Measurements from ENCODE around the gene CTTN.

Gene CTTN

DNA sequence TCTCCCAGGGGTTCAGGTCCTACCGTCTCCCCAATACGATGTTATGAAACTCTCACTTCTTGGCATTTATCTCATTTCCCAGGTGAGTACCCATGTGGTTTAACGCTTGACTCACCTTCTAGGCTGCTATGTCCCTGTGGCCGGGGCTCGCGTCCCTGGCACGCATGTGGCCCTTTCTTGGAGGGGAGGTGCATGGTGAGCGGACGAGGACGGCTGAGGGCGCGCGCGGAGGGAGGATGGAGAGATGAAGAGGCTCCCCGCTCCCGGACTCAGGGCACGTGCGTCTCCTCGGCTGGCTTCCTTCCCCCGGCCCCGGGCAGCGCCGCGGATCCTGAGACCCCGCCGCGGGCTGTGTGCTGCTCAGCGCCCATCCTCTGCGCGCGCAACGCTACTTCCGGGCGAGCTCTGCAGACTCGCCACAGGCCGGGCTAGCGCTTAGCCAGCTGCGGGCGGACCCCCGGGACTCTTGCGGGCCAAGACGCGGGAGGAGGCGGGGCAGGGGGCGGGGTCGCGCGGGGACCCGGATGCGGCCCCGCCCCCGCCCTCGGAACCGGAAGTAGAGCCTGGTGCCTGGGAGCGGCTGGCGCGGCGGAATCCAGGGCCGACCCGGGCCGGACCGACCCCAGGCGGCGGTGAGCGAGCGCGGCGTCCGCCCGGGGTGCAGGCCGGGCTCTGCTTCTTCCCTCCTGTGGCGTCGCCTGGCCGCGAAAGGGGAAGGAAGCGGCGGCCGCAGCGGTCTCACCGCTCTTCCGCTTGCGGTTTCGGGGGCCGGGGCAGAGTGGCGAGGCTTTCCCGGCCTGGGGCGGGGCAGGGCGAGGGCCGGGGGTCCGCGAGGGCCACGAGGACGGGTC, at the start of gene CTTN:
CTTN (plus strand) TSS at position 547 of the 851 bp plus-strand sequence. CDS start 8,769 bp downstream, outside the sequence.
- DNase-seq, result peak; percentile 74

DNA sequence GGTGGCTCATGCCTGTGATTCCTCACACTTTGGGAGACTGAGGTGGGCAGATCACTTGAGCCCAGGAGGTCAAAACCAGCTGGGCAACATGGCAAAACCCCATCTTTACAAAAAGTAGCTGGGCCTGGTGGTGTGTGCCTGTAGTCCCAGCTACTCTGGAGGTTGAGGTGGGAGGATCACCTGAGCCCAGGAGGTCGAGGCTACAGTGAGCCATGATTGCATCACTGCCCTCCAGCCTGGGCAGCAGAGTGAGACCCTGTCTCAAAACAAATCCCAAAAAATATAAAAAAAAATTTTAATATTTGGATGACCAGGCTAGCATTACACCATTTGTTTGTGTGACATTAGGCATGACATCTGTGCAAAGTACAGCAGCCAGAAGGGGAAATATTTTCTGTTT, 49.7 kb upstream of the CTTN start:
- no peak for DNase-seq

GRCh38 chr11:70351646-70352045, 46.7 kb upstream of the CTTN start:
- DNase-seq, result no peak

DNA sequence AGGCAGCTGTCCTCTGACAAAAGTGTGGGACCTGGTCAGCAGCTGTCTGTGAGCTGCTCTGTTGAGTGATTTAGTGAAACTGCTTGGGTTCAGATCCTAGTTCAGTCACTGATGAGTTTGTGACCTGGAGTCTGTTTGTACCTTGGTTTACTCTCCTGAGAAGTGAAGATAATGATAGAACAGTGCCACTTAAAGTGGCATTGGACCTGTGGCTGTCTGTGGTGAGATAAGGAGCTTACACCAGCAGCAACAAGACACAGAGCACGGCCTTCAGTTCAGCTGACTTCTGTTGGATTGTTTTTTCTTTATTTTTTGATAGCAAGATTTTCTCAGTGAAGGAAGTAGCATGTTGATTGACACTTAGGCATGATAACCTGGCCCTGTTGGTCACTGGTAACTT, 46.2 kb upstream of the CTTN start:
- no peak for DNase-seq

GRCh38 chr11:70352601-70353000, 45.7 kb upstream of the CTTN start:
- DNase-seq, result no peak

GRCh38 chr11:70353329-70353728, 45.0 kb upstream of the CTTN start:
- no peak for DNase-seq

DNA sequence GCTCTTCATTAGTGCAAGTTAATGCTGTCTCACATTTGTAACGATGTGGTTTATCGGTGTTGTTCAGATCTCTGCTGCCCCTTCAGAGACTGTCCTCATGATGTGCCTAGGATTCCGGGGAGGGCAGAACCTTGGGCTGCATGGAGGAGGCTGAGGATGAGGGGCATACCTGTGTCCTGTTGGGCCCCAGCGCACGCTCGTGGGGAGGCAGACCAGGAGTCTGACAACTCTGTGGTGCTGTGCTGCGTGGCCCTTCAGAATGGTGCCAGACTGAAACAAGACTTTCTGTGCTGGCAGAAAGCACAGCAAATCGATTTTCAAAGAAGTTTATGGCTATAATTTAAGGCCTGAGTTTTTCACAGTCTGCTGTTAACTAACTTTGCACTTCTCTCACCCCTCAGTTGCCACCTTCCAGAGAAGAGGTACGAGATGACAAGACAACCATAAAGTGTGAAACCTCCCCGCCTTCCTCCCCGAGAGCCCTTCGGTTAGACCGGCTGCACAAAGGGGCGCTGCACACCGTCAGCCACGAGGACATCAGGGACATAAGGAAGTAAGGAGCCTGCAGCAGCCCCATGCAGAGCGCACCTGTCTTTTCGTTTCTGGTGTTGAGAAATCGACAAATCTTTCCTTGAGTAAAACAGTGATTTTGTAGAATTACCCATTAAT, 44.3 kb upstream of the CTTN start:
- DNase-seq, result no peak

DNA sequence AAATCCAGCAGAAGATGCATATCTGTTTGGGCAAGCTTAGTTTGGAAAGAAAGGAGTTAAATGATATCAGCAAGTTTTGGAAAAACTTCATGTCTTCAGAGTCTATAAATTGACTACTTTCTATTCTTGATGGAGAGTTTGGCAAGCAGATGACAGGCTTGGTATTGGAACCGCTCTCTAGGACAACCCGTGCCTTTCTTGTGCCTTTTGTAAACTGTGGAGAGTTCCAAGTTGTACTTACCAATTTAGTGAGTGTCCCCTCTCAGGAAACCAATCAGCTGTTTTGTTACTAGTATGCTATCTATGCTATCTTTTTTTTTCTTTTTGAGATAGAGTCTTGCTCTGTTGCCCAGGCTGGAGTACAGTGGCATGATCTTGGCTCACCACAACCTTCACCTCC, 43.7 kb upstream of the CTTN start:
- DNase-seq, result no peak

- DNase-seq, result no peak
Measured at GRCh38 chr11:70358753-70359152, 39.6 kb upstream of the CTTN start.

DNA sequence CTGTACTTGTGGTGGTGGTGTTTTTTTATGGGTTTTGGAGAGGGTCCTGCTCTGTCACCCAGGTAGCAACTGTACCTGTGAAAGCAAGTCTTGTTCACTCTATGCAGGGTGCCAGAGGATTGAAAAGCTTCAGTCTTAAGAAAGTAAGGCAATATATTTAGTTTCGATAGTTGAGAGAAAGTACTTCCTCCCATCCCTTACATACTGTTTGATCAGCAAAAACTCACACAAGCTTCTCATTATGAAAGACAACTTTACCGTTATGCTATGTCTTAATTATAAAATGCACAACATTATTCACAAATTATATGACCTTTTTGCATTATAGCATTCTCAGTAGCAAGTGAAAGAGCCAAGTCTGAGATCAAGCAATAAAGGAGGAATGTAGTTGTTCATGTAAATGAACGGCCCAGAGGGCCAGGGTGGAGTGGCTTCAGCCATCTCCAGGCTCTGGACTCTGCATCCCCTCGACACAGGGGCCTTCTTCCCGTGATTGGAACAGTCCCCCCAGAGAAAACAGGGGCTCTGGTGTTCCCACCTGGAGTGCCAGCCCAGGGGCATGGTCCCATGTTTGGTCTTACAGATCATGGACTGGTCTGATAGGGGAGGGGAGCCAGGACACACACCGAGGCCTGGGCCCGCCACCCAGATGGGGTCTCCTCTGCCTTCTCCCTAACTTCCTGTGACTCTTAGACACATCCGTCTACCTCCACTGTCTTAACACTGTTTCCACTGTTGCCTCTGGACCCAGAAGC, 38.7 kb upstream of the CTTN start:
- no peak for DNase-seq

- DNase-seq, result no peak
Measured at GRCh38 chr11:70360211-70360610, 38.1 kb upstream of the CTTN start.

DNA sequence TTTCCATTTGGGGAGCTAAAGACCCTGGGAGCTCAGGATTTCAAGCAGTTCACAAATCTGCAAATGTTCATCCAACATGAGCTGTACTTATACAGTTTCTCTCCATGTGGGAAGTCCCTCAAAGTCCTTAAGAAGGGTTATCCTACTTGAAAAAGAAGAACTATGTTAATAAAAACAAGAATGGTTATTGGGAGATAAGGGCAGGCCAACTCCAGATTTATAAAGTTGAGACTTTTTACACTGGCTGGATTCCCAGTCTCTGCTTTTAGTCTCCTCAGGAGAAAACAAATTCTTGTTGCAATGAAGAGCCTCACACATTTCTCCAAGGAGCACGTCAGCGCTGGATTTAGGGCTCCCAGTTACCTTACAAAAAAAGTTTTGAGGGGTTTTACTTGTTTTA, 34.2 kb upstream of the CTTN start:
- no peak for DNase-seq

DNA sequence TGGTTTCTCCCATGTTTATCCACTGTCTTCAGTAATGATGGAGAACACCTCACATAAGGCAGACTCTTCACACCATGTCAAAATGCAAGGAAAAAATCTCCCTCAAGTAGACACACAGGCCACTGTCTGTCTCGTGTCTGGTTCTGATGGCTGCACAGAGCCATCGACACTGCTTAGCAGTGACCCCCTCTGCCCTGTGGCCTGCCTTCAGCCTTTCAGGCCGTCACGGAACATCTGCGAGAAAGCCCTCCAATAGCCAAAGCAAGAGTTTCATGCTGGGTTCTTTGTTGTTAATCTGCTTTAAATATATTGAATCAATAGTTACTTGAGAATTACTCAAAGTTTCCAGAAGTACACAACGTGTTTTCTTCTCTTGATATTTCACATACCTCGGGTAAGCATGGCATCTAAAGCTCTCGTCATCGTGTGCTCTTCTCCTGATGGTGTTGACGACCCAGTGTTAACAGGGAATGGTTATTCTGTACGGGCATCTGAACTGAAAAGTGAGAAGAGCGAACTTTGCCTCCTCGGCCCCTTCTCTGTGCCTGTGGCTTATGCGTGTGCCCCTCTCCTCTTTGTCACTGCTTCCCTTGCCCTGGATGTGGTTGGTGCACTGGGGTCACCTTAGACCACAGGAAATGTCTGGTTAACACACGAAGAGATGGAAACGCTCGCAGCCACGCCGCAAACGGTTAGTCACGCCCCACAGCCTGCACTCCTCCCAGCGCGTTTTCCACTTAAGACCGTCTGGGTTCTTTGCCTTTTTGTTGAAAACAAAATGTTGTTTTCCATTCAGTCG, 33.4 kb upstream of the CTTN start:
- DNase-seq, result peak; percentile 84

- DNase-seq, result no peak
Measured at GRCh38 chr11:70365544-70365927, 32.8 kb upstream of the CTTN start.

DNA sequence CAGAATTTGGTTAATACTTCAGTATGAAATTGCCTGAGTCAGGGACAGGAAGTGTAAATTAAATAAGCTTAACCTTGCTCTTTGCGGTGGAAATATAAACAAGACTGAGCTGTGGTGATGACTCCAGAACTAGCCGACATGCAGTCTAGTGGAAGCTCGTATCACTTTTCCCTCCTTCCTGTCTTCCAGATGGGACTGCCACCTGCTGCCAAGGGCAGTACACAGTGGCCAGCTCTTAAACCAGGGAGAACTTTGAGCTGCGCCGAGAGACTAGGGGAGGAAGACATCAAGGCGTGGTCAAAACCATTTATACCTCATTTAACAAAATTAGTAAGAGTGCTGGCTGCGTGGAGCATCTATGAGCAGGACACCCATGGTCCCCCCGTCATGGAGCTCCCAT, 31.3 kb upstream of the CTTN start:
- no peak for DNase-seq

DNA sequence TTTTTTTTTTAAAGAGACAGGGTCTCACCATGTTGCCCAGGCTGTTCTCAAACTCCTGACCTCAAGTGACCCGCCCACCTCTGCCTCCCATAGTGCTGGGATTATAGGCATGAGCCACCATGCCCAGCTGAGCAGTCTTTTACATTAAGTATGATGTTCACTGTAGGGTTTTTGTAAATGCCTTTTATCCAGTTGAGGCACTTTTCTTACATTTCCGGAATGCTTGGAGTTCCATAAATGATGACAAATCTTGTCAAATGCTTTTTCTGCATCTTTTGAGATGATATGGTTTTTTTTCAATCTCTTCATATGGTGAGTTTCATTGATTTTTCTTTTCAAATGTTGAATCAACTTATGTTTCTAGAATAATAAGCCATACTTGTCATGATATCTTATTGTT, 29.4 kb upstream of the CTTN start:
- no peak for DNase-seq

DNA sequence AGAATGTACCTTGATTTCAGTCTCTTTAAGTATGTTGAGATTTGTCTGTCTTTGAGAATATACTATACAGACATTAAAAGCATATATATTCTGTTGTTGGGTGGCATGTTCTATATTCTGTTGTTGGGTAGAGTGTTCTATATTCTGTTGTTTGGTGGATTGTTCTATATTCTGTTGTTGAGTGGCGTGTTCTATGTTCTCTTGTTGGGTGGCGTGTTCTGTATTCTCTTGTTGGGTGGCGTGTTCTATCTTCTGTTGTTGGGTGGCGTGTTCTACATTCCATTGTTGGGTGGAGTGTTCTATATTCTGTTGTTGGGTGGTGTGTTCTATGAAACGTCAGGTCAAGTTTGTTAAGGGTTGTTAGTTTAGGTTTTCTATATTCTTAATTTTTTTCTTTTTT, 27.1 kb upstream of the CTTN start:
- DNase-seq, result no peak

DNA sequence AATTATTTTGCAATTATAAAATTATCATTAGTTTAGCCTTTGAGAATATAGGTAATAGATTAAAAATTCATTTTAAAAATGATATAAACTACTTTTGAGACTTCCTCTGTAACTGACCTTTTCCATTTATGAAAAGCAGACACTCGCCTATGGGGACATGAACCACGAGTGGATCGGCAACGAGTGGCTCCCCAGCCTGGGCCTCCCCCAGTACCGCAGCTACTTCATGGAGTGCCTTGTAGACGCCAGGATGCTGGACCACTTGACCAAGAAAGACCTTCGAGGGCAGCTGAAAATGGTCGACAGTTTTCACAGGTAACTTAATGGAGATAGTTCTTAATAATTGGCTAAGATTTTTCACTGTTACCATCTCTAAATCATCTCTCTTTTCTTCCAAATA, 26.3 kb upstream of the CTTN start:
- no peak for DNase-seq

- DNase-seq, result no peak
Measured at GRCh38 chr11:70376621-70377020, 21.7 kb upstream of the CTTN start.

DNA sequence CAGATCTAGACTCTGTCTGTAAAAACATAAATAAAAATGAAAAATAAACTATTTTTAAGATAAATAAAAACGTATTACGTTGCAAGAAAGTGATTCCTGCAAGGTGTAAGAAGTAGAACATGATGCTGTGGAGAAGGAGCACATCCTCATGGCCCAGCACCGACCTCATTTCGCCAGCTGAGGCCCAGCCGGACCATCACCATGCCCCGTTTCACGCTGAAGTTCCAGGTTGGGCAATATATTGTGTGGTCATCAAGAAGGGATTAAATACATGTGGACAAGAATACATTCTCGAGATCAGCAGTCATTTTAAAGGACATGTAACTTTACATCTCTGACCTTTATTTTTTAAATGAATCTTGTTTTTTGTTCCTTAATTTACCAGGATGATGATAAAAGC, 20.7 kb upstream of the CTTN start:
- no peak for DNase-seq

DNA sequence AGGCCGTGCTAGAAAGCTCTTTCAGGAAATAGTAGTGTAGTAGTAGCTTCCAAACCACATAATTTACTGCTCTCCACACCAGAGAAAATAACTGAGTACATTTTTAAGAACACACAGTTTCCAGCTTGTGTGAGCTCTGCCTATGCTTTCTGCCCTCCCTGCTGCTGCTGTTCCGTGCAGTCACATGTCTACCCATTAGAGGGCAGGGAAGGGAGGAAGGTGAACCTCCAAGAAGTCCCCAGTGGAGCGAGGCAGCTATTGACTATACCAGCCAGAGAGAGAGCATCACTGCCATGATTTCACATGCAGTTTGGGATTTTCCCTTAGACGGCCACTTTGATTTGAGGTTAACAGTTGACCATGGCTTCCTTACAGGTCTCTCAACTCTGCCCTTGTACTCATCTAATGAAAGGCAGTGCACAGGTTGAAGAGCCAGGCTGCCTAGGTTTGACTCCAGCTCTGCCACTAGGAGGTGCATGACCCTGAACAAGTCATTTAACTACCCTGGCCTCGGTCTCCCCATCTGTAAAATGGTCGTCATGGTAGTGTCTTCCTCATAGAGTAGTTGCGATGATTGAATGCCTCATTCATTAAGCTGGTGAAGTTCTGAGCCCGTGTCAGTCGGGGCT, 19.7 kb upstream of the CTTN start:
- no peak for DNase-seq

GRCh38 chr11:70381350-70381749, 17.0 kb upstream of the CTTN start:
- DNase-seq, result no peak

Data from GF-D8 (cell line).